K562 (cell line): ENCODE measurements around the gene THAP5. TPM values are rescaled to one million over a fixed set of nuclear protein-coding genes. Genes with fewer than 3 reads are reported as not detected.
A peak's percentile ranks its signal among the peaks of the same experiment; 100 is the strongest.

Source experiments
- ARHGAP35 ChIP-seq: fragments of 450-650 bp; IDR thresholded peaks from 2 replicates; pipeline ENCODE4 v1.6.1; 2018; ENCODE audit not compliant: partially characterized antibody
- ATF1 ChIP-seq, 2 experiments: fragments of 450-650 bp in 1 of 2; IDR thresholded peaks; 2 replicates each; pipeline ENCODE4 v1.6.1; 2016; ENCODE audit warnings: missing compliant biosample characterization in 1 of 2, missing genetic modification characterization in 1 of 2
- C11orf30 ChIP-seq: fragments of 450-650 bp; IDR thresholded peaks from 2 replicates; pipeline ENCODE4 v1.6.1; 2016; ENCODE audit warnings: low read depth, mild to moderate bottlenecking
- ETV6 ChIP-seq, 3 experiments: fragments of 150-350 bp in 1 of 3; sonication (generic) in 1 of 3; formaldehyde crosslinking in 1 of 3; IDR thresholded peaks; 2 replicates each; pipeline versions ENCODE4 v1.6.1 to v1.8.0; 2014 to 2022; ENCODE audit warnings: borderline replicate concordance in 2 of 3, low read depth in 2 of 3, antibody characterized with exemption in 1 of 3, low read length in 1 of 3, mild to moderate bottlenecking in 1 of 3, missing genetic modification reagents in 1 of 3
- FOXP1 ChIP-seq: sonication (generic); formaldehyde crosslinking; IDR thresholded peaks from 2 replicates; pipeline ENCODE4 v1.8.0; 2022; ENCODE audit warnings: mild to moderate bottlenecking, missing genetic modification reagents
- HIVEP1 ChIP-seq: fragments of 250-450 bp; sonication (Bioruptor Pico); IDR thresholded peaks from 2 replicates; pipeline ENCODE4 v1.4.0; 2020; ENCODE audit warnings: mild to moderate bottlenecking
- MAFG ChIP-seq: fragments of 450-650 bp; conservative IDR thresholded peaks from 2 replicates; pipeline ENCODE4 v1.6.1; 2016; ENCODE audit warnings: missing genetic modification characterization, missing compliant biosample characterization
- PRDM10 ChIP-seq: fragments of 450-650 bp; IDR thresholded peaks from 2 replicates; pipeline ENCODE4 v1.6.1; 2018; ENCODE audit not compliant: partially characterized antibody
- RNF2 ChIP-seq: sonication (generic); IDR thresholded peaks from 2 replicates; pipeline ENCODE4 v1.6.1; 2016
- TSC22D4 ChIP-seq: fragments of 450-650 bp; IDR thresholded peaks from 2 replicates; pipeline ENCODE4 v1.6.1; 2016; ENCODE audit warnings: missing genetic modification characterization, missing biosample characterization, control low read depth
- ZNF140 ChIP-seq: fragments of 250-450 bp; sonication (Bioruptor Pico); IDR thresholded peaks from 2 replicates; pipeline ENCODE4 v1.8.0; 2021; ENCODE audit warnings: moderate library complexity, mild to moderate bottlenecking, inconsistent platforms
- ZNF316 ChIP-seq: fragments of 450-650 bp; IDR thresholded peaks from 2 replicates; pipeline ENCODE4 v1.6.1; 2016
- polyA plus RNA-seq, 8 experiments: library from polyadenylated mRNA; depleted of rRNA in 4 of 8; stranded (reverse) in 5 of 8; unstranded in 3 of 8; fragments of >200 nt; fragmentation: Nextera tagmentation in 2 of 8; fragmentation: Illumina TruSeq in 1 of 8; extraction: Ambion mirVana in 2 of 8; extraction: Trizol in 1 of 8; gene quantifications; 2 replicates each; pipeline versions ENCODE4 v1.2.1 to v1.2.3, GENCODE V29; 2011 to 2014; ENCODE audit warnings: inconsistent platforms in 1 of 8, missing spikeins in 1 of 8
- total RNA-seq, 7 experiments: library from RNA; depleted of rRNA in 6 of 7; stranded (reverse); fragments of >200 nt in 6 of 7; fragmentation: Illumina TruSeq in 2 of 7; extraction: Trizol in 2 of 7; gene quantifications; 2 replicates each; pipeline versions ENCODE4 v1.2.1 to v1.2.3, GENCODE V29; 2011 to 2021; ENCODE audit warnings: low replicate concordance in 1 of 7
- TF ChIP-seq, protein P1 (sequence below), 2 experiments: fragments of 450-650 bp; IDR thresholded peaks; 2 replicates each; pipeline ENCODE4 v1.6.1; 2016; ENCODE audit warnings: mild to moderate bottlenecking in 2 of 2, borderline replicate concordance in 1 of 2, low read depth in 1 of 2, moderate library complexity in 1 of 2

THAP5 gene
- total and polyA plus RNA-seq, 9 of the 15 experiments (the other 6 are each of a cell fraction or from before 2014, with no cell fraction given) = 16.5 to 58.1 (median 28.2) TPM

DNA sequence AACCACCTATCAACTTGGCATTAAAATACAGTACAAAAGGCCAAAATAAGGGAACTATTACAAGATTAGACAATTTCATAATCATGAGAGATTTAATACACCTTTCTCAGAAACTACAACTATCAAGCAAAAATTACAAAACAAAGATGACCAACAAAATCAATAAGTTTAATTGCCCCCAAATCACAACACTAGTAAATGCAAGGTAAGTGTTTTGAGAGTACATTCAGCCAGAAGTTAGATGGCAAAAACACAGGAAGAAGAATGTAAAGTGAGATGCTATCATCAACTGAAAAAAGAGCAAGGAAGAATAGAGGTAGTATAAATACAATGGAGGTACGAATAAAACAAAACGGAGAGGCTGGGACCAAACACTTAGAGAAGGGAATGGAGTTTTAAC, 46.7 kb downstream of the THAP5 start (continued):
- TF ChIP-seq, protein P1, sequence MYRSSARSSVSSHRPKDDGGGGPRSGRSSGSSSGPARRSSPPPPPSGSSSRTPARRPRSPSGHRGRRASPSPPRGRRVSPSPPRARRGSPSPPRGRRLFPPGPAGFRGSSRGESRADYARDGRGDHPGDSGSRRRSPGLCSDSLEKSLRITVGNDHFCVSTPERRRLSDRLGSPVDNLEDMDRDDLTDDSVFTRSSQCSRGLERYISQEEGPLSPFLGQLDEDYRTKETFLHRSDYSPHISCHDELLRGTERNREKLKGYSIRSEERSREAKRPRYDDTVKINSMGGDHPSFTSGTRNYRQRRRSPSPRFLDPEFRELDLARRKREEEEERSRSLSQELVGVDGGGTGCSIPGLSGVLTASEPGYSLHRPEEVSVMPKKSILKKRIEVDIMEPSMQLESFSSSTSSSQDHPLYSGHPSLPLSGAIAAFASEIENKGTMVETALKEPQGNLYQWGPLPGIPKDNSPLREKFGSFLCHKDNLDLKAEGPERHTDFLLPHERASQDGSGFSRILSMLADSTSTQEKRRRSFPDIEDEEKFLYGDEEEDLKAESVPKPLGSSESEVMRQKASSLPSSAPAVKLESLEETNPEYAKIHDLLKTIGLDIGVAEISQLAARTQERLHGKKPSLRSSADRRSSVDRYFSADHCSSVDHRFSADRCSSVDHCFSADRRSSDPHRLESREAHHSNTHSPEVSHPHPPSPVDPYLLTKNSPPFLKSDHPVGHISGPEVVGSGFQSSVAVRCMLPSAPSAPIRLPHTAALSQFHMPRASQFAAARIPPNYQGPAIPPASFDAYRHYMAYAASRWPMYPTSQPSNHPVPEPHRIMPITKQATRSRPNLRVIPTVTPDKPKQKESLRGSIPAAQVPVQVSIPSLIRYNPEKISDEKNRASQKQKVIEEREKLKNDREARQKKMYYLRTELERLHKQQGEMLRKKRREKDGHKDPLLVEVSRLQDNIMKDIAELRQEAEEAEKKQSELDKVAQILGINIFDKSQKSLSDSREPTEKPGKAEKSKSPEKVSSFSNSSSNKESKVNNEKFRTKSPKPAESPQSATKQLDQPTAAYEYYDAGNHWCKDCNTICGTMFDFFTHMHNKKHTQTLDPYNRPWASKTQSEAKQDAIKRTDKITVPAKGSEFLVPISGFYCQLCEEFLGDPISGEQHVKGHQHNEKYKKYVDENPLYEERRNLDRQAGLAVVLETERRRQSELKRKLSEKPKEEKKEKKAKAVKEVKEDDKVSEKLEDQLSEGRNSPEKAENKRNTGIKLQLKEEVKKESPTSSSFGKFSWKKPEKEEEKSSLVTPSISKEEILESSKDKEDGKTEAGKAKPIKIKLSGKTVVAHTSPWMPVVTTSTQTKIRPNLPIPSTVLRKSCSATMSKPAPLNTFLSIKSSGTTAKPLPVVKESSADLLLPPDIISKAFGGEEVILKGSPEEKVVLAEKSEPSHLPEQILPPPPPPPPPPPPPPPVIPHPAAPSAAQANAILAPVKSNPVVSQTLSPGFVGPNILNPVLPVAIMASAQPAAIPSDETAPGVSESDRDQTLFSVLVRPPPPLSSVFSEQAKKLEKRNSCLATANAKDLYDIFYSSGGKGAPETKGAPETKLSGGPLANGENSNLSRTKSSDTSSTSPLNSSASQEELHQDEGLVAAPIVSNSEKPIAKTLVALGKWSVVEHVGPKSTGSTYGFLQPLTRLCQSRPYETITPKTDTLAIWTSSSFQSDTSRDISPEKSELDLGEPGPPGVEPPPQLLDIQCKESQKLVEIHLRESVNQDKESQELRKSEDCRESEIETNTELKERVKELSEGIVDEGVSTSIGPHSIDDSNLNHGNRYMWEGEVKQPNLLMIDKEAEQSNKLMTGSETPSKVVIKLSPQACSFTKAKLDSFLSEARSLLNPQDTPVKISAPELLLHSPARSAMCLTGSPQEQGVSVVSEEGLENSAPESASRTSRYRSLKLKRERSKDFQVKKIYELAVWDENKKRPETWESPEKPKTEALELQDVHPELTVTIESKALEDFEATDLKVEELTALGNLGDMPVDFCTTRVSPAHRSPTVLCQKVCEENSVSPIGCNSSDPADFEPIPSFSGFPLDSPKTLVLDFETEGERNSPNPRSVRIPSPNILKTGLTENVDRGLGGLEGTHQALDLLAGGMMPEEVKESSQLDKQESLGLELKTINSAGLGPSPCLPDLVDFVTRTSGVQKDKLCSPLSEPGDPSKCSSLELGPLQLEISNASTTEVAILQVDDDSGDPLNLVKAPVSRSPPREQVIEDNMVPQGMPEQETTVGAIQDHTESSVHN (IDR thresholded peaks at IDR 0.05; ENCODE audit: borderline replicate concordance in 1 of 2, low read depth in 1 of 2) = no peak
- no peak for TF ChIP-seq HIVEP1 (CRISPR knock-in tag)
- TF ChIP-seq ZNF140 (CRISPR knock-in tag) = no peak
- TF ChIP-seq ZNF316 = peak; percentile 79
- no peak for TF ChIP-seq TSC22D4 (tag)
- no peak for TF ChIP-seq ARHGAP35
- TF ChIP-seq FOXP1 = no peak
- peak; percentile 63 for TF ChIP-seq C11orf30
- no peak for TF ChIP-seq PRDM10
- no peak for TF ChIP-seq RNF2
- no peak for TF ChIP-seq ATF1 (CRISPR knock-in tag; IDR thresholded peaks at IDR 0.05)
- TF ChIP-seq ATF1 (tag; IDR thresholded peaks at IDR 0.05) = no peak
- TF ChIP-seq MAFG (tag) = peak; percentile 17; the same call in 1 of the 2 replicates
- no peak for TF ChIP-seq ETV6 (IDR thresholded peaks at IDR 0.05; ENCODE audit: borderline replicate concordance in 1 of 2, low read depth in 2 of 2, low read length in 1 of 2)
- TF ChIP-seq ETV6 (CRISPR knock-in tag; IDR thresholded peaks at IDR 0.05; ENCODE audit: borderline replicate concordance) = no peak
- TF ChIP-seq, all 486 proteins: peak for 3
